Urinary bladder (tissue), 4 donors: ENCODE measurements around the gene GSDME. TPM values are rescaled to one million over a fixed set of nuclear protein-coding genes. Genes with fewer than 3 reads are reported as not detected.
"Not testable (repeated sequence)": the region's sequence is repeated elsewhere in the genome, so short reads cannot be mapped to it uniquely, and the experiment has no call there.

Experiments
- DNase-seq: peaks from one replicate; pipeline ENCODE4 v3.0.0-alpha.2; 2015; ENCODE audit errors: extremely low spot score
- H3K27ac ChIP-seq: one replicate; pipeline ENCODE4 v1.5.1; 2013; ENCODE audit warnings: low read depth, mild to moderate bottlenecking, moderate library complexity
- H3K36me3 ChIP-seq: one replicate; pipeline ENCODE4 v1.6.1; 2013; ENCODE audit warnings: mild to moderate bottlenecking, moderate library complexity; ENCODE audit not compliant: insufficient read depth
- H3K4me1 ChIP-seq: one replicate; pipeline ENCODE4 v1.6.1; 2013; ENCODE audit warnings: mild to moderate bottlenecking, moderate library complexity; ENCODE audit not compliant: insufficient read depth
- H3K4me3 ChIP-seq: one replicate; pipeline ENCODE4 v1.5.1; 2013; ENCODE audit warnings: low read depth, low read length
- WGBS: extraction: QIAGEN DNeasy Blood & Tissue Kit; methylation state at CpG from one replicate; pipeline ENCODE4 v1.1.7; 2013; 5-methylcytosine and 5-hydroxymethylcytosine counted together
- polyA plus RNA-seq: library from polyadenylated mRNA; stranded (reverse); fragments of 200-250 nt; gene quantifications from one replicate; pipeline ENCODE4 v1.2.3, GENCODE V29; 2013
- total RNA-seq: library from RNA; depleted of rRNA; stranded (reverse); fragments of >200 nt; gene quantifications from one replicate; pipeline ENCODE4 v1.2.3, GENCODE V29; 2014
- donor health status: healthy with polysubstance abuse.
- donor health status: healthy.

GSDME gene
- 8.3 TPM for total RNA-seq
- 11.3 TPM for polyA plus RNA-seq

- WGBS, result 8% methylated on average over 78 of the region's 81 CpGs
- Histone ChIP-seq H3K27ac (peak within 1 kb of the TSS; percentile 88), H3K4me1 (no peaks in the 10 kb centered on the region), H3K36me3 (no peaks in the 10 kb centered on the region), H3K4me3 (peak within 1 kb of the TSS; percentile 71)
- no peak for DNase-seq
Observed at GRCh38 chr7:24757353-24758275, at the start of gene GSDME. TSS of gene GSDME (minus strand) at chr7:24757464. CDS start at chr7:24749774, 7,690 bp downstream.

GRCh38 chr7:24802300-24802699, 45.0 kb upstream of the GSDME start:
- Histone ChIP-seq H3K36me3 (no peaks in the 10 kb centered on the region), H3K4me1 (no peaks in the 10 kb centered on the region), H3K4me3 (no peak overlapping the region), H3K27ac (no peak overlapping the region)
- WGBS, result 90% methylated on average over 5 of the region's 5 CpGs
- no peak for DNase-seq

- Histone ChIP-seq H3K36me3 (no peaks in the 10 kb centered on the region), H3K27ac (no peak overlapping the region), H3K4me1 (no peaks in the 10 kb centered on the region), H3K4me3 (no peak overlapping the region)
- no peak for DNase-seq
- WGBS, result 92% methylated on average over 2 of the region's 2 CpGs
Observed at GRCh38 chr7:24801883-24802282, 44.6 kb upstream of the GSDME start.

GRCh38 chr7:24800667-24801066, 43.4 kb upstream of the GSDME start:
- 89% methylated on average over 9 of the region's 9 CpGs for WGBS
- H3K27ac ChIP-seq, result no peak overlapping the region
- no peak for DNase-seq
- H3K4me3 ChIP-seq, result no peak overlapping the region
- no peaks in the 10 kb centered on the region for H3K4me1 ChIP-seq
- H3K36me3 ChIP-seq, result no peaks in the 10 kb centered on the region

GRCh38 chr7:24800073-24800472, 42.8 kb upstream of the GSDME start:
- Histone ChIP-seq H3K4me1 (no peaks in the 10 kb centered on the region), H3K27ac (no peak overlapping the region), H3K4me3 (no peak overlapping the region), H3K36me3 (no peaks in the 10 kb centered on the region)
- DNase-seq, result no peak
- WGBS, result 83% methylated on average over 6 of the region's 6 CpGs

- no peak overlapping the region for H3K4me3 ChIP-seq
- WGBS, result 88% methylated on average over 3 of the region's 3 CpGs
- H3K36me3 ChIP-seq, result no peaks in the 10 kb centered on the region
- H3K27ac ChIP-seq, result no peak overlapping the region
- H3K4me1 ChIP-seq, result no peaks in the 10 kb centered on the region
- DNase-seq, result no peak
Observed at GRCh38 chr7:24799506-24799905, 42.2 kb upstream of the GSDME start.

GRCh38 chr7:24798261-24798660, 41.0 kb upstream of the GSDME start:
- Histone ChIP-seq H3K4me1 (no peaks in the 10 kb centered on the region), H3K36me3 (no peaks in the 10 kb centered on the region), H3K4me3 (no peak overlapping the region), H3K27ac (no peak overlapping the region)
- no peak for DNase-seq
- WGBS, result 77% methylated on average over 4 of the region's 4 CpGs

GRCh38 chr7:24797270-24797669, 40.0 kb upstream of the GSDME start:
- DNase-seq, result no peak
- Histone ChIP-seq H3K36me3 (no peaks in the 10 kb centered on the region), H3K27ac (no peak overlapping the region), H3K4me3 (no peak overlapping the region), H3K4me1 (no peaks in the 10 kb centered on the region)
- 90% methylated on average over 4 of the region's 4 CpGs for WGBS

- Histone ChIP-seq H3K27ac (no peak overlapping the region), H3K4me3 (no peak overlapping the region), H3K4me1 (no peaks in the 10 kb centered on the region), H3K36me3 (no peaks in the 10 kb centered on the region)
- 80% methylated on average over 9 of the region's 9 CpGs for WGBS
- DNase-seq, result no peak
Observed at GRCh38 chr7:24795407-24795767, 38.1 kb upstream of the GSDME start.

GRCh38 chr7:24794751-24795406, 37.6 kb upstream of the GSDME start:
- H3K27ac ChIP-seq, DNase-seq, H3K4me1 ChIP-seq, H3K4me3 ChIP-seq, H3K36me3 ChIP-seq: not testable (repeated sequence)
- WGBS, result 94% methylated on average over 22 of the region's 22 CpGs

- DNase-seq, result no peak
- Histone ChIP-seq H3K4me1 (no peaks in the 10 kb centered on the region), H3K27ac (no peak overlapping the region), H3K36me3 (no peaks in the 10 kb centered on the region), H3K4me3 (no peak overlapping the region)
- WGBS, result 71% methylated on average over 9 of the region's 9 CpGs
Observed at GRCh38 chr7:24793982-24794648, 36.9 kb upstream of the GSDME start.

GRCh38 chr7:24788961-24789576, 31.8 kb upstream of the GSDME start:
- Histone ChIP-seq H3K4me1 (no peaks in the 10 kb centered on the region), H3K36me3 (no peaks in the 10 kb centered on the region), H3K4me3 (no peak overlapping the region), H3K27ac (no peak overlapping the region)
- DNase-seq, result no peak
- WGBS, result 91% methylated on average over 10 of the region's 10 CpGs

GRCh38 chr7:24788075-24788474, 30.8 kb upstream of the GSDME start:
- WGBS, result 90% methylated on average over 9 of the region's 9 CpGs
- Histone ChIP-seq H3K36me3 (no peaks in the 10 kb centered on the region), H3K27ac (no peak overlapping the region), H3K4me3 (no peak overlapping the region), H3K4me1 (no peaks in the 10 kb centered on the region)
- no peak for DNase-seq
